Measurements from ENCODE around the gene KLK7.

KLK7 gene

DNA sequence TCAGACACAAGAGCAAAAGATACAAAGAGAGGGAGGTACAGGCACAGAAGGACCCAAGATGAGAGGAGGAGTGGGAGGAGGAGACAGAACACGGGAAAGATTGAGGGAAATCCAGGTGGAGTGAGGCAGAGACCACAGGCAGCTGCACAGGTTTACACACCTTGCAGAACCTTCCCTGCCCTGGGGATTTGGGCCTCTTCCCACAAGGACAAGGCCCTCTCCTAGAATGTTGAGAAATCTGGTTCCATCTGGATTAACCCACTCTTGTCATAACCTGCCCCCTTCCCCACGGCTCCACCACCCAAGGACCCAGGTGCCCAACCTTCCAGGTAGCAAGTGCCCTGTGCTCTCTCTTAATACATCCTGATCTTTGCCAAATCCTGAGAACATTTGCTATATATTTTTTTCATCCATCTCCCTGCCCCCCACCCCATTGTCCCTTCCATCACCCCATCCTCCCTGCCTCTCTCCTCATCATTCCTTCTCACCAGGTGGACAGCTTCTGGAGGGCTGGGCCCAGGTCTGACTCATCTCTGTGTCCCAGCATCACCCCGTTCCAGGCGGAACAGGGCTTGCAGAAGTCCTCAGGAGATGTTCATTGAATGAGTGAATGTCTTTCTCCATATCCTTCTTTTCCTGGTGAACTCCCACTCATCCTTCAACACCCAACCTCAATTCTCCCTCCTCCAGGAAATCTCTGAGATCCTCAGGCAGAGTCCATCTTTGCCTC is 26.5 kb upstream of the KLK7 start:
- no peaks in the 10 kb centered on the region for H3K36me3 ChIP-seq
- H3K9me3 ChIP-seq, result no peaks in the 10 kb centered on the region
- H3K4me1 ChIP-seq (ENCODE audit: control insufficient read depth in 1 of 2, insufficient read depth in 1 of 2, low read depth in 1 of 2, low read length in 1 of 2), result no peaks in the 10 kb centered on the region
- H3K27ac ChIP-seq, result no peak overlapping the region
- TF ChIP-seq, protein P1, sequence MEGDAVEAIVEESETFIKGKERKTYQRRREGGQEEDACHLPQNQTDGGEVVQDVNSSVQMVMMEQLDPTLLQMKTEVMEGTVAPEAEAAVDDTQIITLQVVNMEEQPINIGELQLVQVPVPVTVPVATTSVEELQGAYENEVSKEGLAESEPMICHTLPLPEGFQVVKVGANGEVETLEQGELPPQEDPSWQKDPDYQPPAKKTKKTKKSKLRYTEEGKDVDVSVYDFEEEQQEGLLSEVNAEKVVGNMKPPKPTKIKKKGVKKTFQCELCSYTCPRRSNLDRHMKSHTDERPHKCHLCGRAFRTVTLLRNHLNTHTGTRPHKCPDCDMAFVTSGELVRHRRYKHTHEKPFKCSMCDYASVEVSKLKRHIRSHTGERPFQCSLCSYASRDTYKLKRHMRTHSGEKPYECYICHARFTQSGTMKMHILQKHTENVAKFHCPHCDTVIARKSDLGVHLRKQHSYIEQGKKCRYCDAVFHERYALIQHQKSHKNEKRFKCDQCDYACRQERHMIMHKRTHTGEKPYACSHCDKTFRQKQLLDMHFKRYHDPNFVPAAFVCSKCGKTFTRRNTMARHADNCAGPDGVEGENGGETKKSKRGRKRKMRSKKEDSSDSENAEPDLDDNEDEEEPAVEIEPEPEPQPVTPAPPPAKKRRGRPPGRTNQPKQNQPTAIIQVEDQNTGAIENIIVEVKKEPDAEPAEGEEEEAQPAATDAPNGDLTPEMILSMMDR (IDR thresholded peaks at IDR 0.05), result no peak
- H3K27me3 ChIP-seq, result peaks cover 37% of the 10 kb centered on the region
- no peak overlapping the region for H3K4me3 ChIP-seq (ENCODE audit: low read depth in 1 of 2, low read length in 1 of 2)

DNA sequence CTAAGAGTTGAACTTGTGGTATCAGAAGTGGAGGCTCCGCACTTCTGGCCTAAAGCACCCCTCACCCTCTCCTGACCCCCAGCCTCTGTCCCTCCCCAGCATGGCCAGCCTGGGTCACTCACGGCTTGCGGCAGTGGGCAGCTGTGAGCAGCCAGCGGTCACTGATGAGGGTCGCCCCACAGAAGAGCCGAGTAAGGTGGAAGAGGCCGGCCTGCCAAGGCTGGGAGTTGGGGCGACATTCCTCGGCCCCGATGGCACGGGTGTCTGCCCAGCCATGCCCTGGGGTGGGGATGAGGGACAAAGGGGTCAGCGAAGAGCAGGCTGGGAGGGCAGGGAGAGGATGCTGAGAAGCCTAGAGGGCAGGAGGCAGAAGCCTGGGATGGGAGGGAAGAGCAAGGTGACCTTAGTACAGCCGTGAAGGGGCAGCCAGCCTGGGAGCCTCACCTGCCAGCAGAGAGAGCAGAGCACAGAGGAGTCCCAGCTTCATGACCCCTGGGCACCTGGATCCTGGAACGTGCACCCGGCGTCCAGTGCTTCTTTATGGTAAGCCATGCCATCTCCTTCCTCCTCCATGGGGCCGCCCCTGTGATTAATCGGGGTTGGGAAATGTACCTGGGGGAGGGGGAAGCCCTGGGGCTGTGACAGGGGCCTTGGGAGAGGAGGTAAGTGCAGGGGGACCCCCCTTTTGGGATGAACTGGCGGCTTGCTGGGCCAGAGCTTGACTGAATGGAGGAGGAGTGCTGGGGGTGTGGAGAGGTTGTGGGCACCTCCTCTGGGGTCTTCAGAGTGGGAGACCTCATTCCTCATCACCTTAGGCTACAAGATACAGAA is 25.6 kb upstream of the KLK7 start:
- Histone ChIP-seq H3K36me3 (no peaks in the 10 kb centered on the region), H3K4me3 (ENCODE audit: low read depth in 1 of 2, low read length in 1 of 2) (no peak overlapping the region), H3K4me1 (ENCODE audit: control insufficient read depth in 1 of 2, insufficient read depth in 1 of 2, low read depth in 1 of 2, low read length in 1 of 2) (no peaks in the 10 kb centered on the region), H3K9me3 (no peaks in the 10 kb centered on the region), H3K27ac (no peak overlapping the region), H3K27me3 (peaks cover 27% of the 10 kb centered on the region)
- TF ChIP-seq, protein P1 (IDR thresholded peaks at IDR 0.05), result no peak

DNA sequence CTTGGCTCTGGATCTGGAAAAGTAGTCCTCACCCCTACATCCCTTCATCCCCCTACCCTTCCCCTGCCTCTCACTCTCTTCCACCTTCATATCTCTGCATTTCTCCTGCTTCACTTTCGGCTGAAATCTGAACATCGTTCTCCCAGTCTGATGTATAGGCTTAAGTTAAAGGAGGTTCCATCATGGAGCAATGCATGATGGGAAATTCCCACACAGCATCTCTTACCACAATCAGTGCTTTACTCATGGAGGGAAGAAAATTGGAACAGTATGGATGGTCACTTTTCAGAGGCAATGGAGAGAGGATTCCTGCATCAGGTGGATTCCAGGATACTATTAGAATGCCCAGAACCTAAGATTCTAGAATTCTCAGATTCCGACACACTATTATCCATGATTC is 23.8 kb upstream of the KLK7 start:
- Histone ChIP-seq H3K4me1 (ENCODE audit: control insufficient read depth in 1 of 2, insufficient read depth in 1 of 2, low read depth in 1 of 2, low read length in 1 of 2) (no peaks in the 10 kb centered on the region), H3K27ac (no peak overlapping the region), H3K36me3 (no peaks in the 10 kb centered on the region), H3K27me3 (peaks cover 29% of the 10 kb centered on the region), H3K4me3 (ENCODE audit: low read depth in 1 of 2, low read length in 1 of 2) (no peak overlapping the region), H3K9me3 (no peaks in the 10 kb centered on the region)
- TF ChIP-seq, protein P1 (IDR thresholded peaks at IDR 0.05), result no peak

DNA sequence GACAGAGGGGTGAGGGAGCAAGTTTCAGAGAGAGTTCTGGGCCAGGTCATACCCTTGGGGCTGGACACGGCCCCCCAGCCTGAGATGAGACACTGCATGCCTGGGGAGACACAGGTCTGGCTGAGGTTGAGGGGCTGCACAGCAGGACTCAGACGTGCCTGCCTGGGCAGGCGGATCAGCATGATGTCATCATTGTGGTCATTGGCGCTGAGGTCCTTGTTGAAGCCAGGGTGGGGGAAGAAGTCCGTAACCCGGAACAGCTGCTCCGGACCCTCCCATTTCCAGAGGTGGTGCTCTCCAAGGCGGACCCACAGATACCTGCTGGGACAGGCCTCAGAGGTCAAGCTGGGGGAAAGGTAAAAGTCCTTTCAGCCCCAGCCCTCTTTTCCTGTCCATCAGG is 22.7 kb upstream of the KLK7 start:
- no peak overlapping the region for H3K4me3 ChIP-seq (ENCODE audit: low read depth in 1 of 2, low read length in 1 of 2)
- H3K4me1 ChIP-seq (ENCODE audit: control insufficient read depth in 1 of 2, insufficient read depth in 1 of 2, low read depth in 1 of 2, low read length in 1 of 2), result no peaks in the 10 kb centered on the region
- no peaks in the 10 kb centered on the region for H3K36me3 ChIP-seq
- H3K27me3 ChIP-seq, result peaks cover 39% of the 10 kb centered on the region
- H3K27ac ChIP-seq, result no peak overlapping the region
- H3K9me3 ChIP-seq, result no peaks in the 10 kb centered on the region
- TF ChIP-seq, protein P1 (IDR thresholded peaks at IDR 0.05), result no peak

DNA sequence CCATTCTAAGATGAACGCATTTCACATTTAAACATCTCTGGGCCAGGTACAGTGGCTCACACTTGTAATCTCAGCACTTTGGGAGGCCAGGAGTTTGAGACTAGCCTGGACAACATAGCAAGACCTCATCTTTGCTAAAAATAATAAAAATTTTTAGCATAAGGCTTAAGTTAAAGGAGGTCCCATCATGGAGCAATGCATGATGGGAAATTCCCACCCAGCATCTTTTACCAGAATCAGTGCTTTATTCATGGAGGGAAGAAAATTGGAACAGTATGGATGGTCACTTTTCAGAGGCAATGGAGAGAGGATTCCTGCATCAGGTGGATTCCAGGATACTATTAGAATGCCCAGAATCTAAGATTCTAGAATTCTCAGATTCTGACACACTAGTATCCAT is 21.5 kb upstream of the KLK7 start:
- Histone ChIP-seq H3K27ac (no peak overlapping the region), H3K9me3 (no peaks in the 10 kb centered on the region), H3K27me3 (peaks cover 44% of the 10 kb centered on the region), H3K4me1 (ENCODE audit: control insufficient read depth in 1 of 2, insufficient read depth in 1 of 2, low read depth in 1 of 2, low read length in 1 of 2) (no peaks in the 10 kb centered on the region), H3K4me3 (ENCODE audit: low read depth in 1 of 2, low read length in 1 of 2) (no peak overlapping the region), H3K36me3 (no peaks in the 10 kb centered on the region)
- TF ChIP-seq, protein P1 (IDR thresholded peaks at IDR 0.05), result no peak
